Measurements from ENCODE around the gene TESK2. TPM values are rescaled to one million over a fixed set of nuclear protein-coding genes. Genes with fewer than 3 reads are reported as not detected.

Gene TESK2
- total RNA-seq, 1 donor: 2.0 TPM

DNA sequence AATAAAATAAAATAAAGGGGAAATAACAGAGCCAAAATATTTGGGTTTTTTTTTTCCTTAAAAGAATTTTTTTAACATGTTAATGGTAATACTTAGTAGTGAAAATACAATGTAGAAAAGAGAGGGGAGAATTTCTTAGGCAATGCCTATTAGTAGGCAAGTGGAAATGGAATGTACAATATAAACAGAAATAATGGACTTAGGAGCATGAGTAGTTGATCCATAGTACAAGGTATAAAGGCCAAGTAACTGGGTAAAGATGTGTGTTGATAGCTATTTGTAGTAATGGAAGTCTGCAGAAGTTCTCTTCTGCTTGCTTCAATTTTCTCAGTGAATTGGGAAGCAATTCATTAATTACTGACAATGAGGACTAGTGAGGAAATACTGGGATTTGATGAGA is 34.4 kb downstream of the TESK2 start:
- DNase-seq (ENCODE audit: low read depth): no peak
- TF ChIP-seq, protein P1, sequence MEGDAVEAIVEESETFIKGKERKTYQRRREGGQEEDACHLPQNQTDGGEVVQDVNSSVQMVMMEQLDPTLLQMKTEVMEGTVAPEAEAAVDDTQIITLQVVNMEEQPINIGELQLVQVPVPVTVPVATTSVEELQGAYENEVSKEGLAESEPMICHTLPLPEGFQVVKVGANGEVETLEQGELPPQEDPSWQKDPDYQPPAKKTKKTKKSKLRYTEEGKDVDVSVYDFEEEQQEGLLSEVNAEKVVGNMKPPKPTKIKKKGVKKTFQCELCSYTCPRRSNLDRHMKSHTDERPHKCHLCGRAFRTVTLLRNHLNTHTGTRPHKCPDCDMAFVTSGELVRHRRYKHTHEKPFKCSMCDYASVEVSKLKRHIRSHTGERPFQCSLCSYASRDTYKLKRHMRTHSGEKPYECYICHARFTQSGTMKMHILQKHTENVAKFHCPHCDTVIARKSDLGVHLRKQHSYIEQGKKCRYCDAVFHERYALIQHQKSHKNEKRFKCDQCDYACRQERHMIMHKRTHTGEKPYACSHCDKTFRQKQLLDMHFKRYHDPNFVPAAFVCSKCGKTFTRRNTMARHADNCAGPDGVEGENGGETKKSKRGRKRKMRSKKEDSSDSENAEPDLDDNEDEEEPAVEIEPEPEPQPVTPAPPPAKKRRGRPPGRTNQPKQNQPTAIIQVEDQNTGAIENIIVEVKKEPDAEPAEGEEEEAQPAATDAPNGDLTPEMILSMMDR (IDR thresholded peaks at IDR 0.05; ENCODE audit: insufficient read depth, low read length): no peak
- no peak overlapping the region for H3K4me3 ChIP-seq (ENCODE audit: low read depth, low read length)

DNA sequence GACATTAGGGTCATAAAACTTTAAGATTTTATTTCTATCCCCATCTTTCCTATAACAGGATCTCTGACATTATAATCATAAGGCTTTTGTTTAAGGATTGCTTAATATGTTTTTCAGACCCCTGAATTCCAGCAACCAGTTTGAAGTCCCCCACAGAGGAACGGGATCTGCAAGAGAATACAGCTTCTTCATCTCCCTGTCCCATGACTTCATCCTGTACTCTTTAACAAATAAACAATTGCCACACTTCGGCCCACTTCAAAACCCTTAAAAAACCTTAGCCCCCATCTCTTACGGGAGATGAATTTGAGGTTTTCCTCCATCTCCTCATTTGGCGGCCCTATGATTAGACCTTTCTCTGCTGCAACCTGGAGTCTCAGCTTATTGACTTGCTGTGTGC is 35.8 kb downstream of the TESK2 start:
- TF ChIP-seq, protein P1 (IDR thresholded peaks at IDR 0.05; ENCODE audit: insufficient read depth, low read length): no peak
- no peak overlapping the region for H3K4me3 ChIP-seq (ENCODE audit: low read depth, low read length)
- DNase-seq (ENCODE audit: low read depth): no peak

DNA sequence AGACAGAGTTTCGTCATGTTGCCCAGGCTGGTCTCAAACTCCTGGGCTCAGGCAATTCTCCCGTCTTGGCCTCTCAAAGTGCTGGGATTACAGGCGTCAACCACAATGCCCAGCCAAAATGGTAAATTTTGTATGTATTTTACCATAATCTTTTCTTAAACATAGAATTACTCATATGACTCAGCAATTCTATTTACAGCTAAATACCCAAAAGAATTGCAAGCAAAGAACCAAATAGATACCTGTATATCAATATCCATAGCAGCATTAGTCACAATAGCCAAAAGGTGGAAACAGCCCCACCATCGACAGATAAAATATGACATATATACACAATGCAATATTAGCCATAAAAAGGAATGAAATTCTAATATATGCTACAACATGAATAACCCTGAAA is 36.5 kb downstream of the TESK2 start:
- H3K4me3 ChIP-seq (ENCODE audit: low read depth, low read length): no peak overlapping the region
- no peak for DNase-seq (ENCODE audit: low read depth)
- TF ChIP-seq, protein P1 (IDR thresholded peaks at IDR 0.05; ENCODE audit: insufficient read depth, low read length): no peak

DNA sequence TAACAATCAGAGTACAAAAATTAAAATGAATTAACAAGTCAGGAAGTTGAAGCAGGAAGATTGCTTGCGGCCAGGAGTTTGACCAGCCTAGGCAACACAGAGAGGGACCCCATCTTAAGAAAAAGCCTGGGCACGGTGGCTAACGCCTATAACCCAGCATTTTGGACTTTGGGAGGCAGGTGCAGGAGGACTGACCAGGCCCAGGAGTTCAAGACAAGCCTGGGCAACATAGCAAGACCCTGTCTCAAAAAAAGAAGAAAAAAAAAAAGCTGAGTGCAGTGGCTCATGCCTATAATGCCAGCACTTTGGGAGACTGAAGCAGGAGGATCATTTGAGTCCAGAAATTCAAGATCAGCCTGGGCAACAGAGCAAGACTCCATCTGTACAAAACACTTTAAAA is 38.5 kb downstream of the TESK2 start:
- H3K4me3 ChIP-seq (ENCODE audit: low read depth, low read length): no peak overlapping the region
- TF ChIP-seq, protein P1 (IDR thresholded peaks at IDR 0.05; ENCODE audit: insufficient read depth, low read length): no peak
- DNase-seq (ENCODE audit: low read depth): no peak

DNA sequence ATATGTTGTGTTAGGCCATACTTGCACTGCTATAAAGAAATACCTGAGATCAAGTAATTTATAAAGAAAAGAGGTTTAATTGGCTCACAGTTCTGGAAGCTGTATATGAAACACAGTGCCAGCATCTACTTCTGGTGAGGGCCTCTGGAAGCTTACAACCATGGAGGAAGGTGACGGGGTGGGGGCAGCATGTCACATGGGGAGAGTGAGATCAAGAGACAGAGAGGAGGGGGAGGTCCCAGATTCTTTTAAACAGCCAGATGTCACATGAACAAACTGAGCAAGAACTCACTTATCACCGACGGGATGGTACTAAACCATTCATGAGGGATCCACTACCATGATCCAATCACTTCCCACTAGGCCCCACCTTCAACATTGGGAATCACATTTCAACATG is 42.6 kb downstream of the TESK2 start:
- TF ChIP-seq, protein P1 (IDR thresholded peaks at IDR 0.05; ENCODE audit: insufficient read depth, low read length): no peak
- DNase-seq (ENCODE audit: low read depth): no peak
- H3K4me3 ChIP-seq (ENCODE audit: low read depth, low read length): no peak overlapping the region

DNA sequence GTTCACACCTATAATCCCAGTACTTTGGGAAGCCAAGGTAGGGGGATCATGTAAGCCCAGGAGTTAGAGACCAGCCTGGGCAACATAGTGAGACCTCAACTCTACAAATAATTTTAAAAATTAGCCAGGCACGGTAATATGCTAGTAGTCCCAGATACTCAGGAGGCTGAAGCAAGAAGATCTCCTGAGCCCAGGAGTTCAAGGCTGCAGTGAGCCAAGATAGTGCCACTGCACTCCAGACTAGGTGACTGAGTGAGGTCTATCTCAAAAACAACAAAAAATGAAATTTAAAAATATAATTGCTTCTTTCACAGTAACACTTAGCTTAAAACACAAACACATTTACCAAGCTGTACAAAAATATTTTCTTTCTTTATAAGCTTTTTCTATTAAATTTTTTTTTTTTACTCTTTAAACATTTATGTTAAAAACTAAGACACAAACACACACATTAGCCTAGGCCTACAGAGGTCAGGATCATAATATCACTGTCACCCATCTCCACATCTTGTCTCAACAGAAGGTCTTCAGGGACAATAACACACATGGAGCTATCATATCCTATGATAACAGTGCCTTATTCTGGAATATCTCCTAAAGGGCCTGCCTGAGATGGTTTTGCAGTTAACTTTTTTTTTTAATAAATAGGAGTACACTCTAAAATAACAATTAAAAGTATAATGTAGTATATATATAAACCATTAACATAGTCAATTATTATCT is 43.9 kb downstream of the TESK2 start:
- H3K4me3 ChIP-seq (ENCODE audit: low read depth, low read length): no peak overlapping the region
- no peak for DNase-seq (ENCODE audit: low read depth)

More for the DNA sequence above, 43.9 kb downstream of the TESK2 start:
- TF ChIP-seq, protein P1 (IDR thresholded peaks at IDR 0.05; ENCODE audit: insufficient read depth, low read length): no peak

Measured in fibroblast of the aortic adventitia (primary cell).